Progenitor cell of endocrine pancreas (in vitro differentiated cells): Measurements from ENCODE around the gene ART4. TPM values are rescaled to one million over a fixed set of nuclear protein-coding genes. Genes with fewer than 3 reads are reported as not detected.

Experiments
- DNase-seq: peaks from one replicate; pipeline ENCODE4 v3.0.0; 2021; ENCODE audit warnings: low spot score; ENCODE audit not compliant: unreplicated experiment
- H3K27ac Mint-ChIP-seq: 2 replicates; pipeline ENCODE4 v1.8.0; 2021; ENCODE audit warnings: mild to moderate bottlenecking, moderate library complexity, mixed read lengths
- H3K27me3 Mint-ChIP-seq: 2 replicates; pipeline ENCODE4 v1.8.0; 2021; ENCODE audit warnings: mixed read lengths
- H3K36me3 Mint-ChIP-seq: 2 replicates; pipeline ENCODE4 v1.8.0; 2022; ENCODE audit warnings: mixed read lengths; ENCODE audit not compliant: insufficient read depth
- H3K4me1 Mint-ChIP-seq: 2 replicates; pipeline ENCODE4 v1.8.0; 2021; ENCODE audit warnings: low read depth, mixed read lengths
- H3K4me3 Mint-ChIP-seq: 2 replicates; pipeline ENCODE4 v1.8.0; 2021; ENCODE audit warnings: low read depth, mild to moderate bottlenecking, moderate library complexity, mixed read lengths
- H3K9me3 Mint-ChIP-seq: 2 replicates; pipeline ENCODE4 v1.8.0; 2021; ENCODE audit warnings: low read depth, mixed read lengths
- total RNA-seq: library from RNA; stranded (reverse); gene quantifications from 2 replicates; pipeline ENCODE4 v1.2.1, GENCODE V29; 2021
- TF ChIP-seq, protein P1 (sequence below): fragments of 200-600 bp; sonication (generic); IDR thresholded peaks from one replicate; pipeline ENCODE4 v1.5.0; 2021; ENCODE audit warnings: antibody characterized with exemption, mild to moderate bottlenecking; ENCODE audit not compliant: unreplicated experiment

The ART4 gene
- total RNA-seq, 1 donor from 2014 or later = 0.29 TPM

DNA sequence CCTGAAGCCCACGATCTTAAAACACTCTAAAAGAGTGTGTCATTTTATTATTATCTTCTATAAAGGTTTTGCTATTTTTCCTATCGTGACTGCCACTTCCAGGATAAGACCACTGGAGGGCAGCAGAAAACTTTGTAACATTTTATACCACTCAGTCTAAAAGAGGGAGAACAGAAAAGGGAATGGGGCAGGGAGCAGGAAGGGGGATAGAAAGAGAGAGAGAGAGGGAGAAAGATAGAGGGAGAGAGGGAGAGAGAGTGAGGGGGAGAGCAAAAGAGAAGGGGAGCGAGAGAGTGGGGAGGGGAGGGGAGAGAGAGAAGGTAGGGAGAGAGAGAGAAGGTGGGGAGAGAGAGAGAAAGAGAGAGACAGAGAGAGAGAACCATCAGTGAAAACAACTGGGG is 2.0 kb upstream of the ART4 start:
- H3K36me3 Mint-ChIP-seq = no peaks in the 10 kb centered on the region
- H3K4me3 Mint-ChIP-seq = no peak overlapping the region
- H3K4me1 Mint-ChIP-seq = peaks cover 31% of the 10 kb centered on the region
- H3K27ac Mint-ChIP-seq = no peak overlapping the region
- H3K27me3 Mint-ChIP-seq = no peaks in the 10 kb centered on the region
- no peaks in the 10 kb centered on the region for H3K9me3 Mint-ChIP-seq
- peak; percentile 44 for DNase-seq
- TF ChIP-seq, protein P1, sequence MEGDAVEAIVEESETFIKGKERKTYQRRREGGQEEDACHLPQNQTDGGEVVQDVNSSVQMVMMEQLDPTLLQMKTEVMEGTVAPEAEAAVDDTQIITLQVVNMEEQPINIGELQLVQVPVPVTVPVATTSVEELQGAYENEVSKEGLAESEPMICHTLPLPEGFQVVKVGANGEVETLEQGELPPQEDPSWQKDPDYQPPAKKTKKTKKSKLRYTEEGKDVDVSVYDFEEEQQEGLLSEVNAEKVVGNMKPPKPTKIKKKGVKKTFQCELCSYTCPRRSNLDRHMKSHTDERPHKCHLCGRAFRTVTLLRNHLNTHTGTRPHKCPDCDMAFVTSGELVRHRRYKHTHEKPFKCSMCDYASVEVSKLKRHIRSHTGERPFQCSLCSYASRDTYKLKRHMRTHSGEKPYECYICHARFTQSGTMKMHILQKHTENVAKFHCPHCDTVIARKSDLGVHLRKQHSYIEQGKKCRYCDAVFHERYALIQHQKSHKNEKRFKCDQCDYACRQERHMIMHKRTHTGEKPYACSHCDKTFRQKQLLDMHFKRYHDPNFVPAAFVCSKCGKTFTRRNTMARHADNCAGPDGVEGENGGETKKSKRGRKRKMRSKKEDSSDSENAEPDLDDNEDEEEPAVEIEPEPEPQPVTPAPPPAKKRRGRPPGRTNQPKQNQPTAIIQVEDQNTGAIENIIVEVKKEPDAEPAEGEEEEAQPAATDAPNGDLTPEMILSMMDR = peak; percentile 91

DNA sequence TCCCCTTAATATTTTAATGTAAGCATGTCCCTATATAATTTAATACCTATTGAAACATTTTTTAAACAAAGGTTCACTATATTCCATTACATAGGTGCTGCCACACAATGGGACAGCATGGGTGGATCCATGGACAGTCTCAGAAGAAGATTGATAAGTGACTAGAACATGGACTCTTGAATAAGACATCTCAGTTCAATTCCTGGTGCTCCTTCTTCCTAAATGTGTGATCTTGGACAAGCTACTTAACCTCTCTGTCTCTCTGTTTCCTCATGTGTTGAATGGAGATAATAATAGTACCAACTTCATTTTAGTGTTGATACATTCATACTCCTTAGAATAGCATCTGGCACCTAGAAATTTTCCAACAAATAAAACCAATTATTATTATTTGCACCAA is 1.1 kb upstream of the ART4 start:
- no peak for DNase-seq
- no peak overlapping the region for H3K27ac Mint-ChIP-seq
- H3K4me1 Mint-ChIP-seq = peaks cover 31% of the 10 kb centered on the region
- no peak overlapping the region for H3K4me3 Mint-ChIP-seq
- TF ChIP-seq, protein P1 = no peak
- H3K9me3 Mint-ChIP-seq = no peaks in the 10 kb centered on the region
- H3K27me3 Mint-ChIP-seq = no peaks in the 10 kb centered on the region
- H3K36me3 Mint-ChIP-seq = no peaks in the 10 kb centered on the region

GRCh38 chr12:14842315-14842714 is 1.0 kb downstream of the ART4 start:
- Mint-ChIP-seq H3K4me3 (no peak overlapping the region), H3K27ac (no peak overlapping the region), H3K27me3 (no peaks in the 10 kb centered on the region), H3K9me3 (no peaks in the 10 kb centered on the region), H3K36me3 (no peaks in the 10 kb centered on the region), H3K4me1 (peaks cover 31% of the 10 kb centered on the region)
- no peak for DNase-seq
- TF ChIP-seq, protein P1 = no peak

- DNase-seq = no peak
- H3K27me3 Mint-ChIP-seq = no peaks in the 10 kb centered on the region
- TF ChIP-seq, protein P1 = no peak
- peaks cover 27% of the 10 kb centered on the region for H3K4me1 Mint-ChIP-seq
- H3K27ac Mint-ChIP-seq = no peak overlapping the region
- H3K9me3 Mint-ChIP-seq = no peaks in the 10 kb centered on the region
- H3K4me3 Mint-ChIP-seq = no peak overlapping the region
- no peaks in the 10 kb centered on the region for H3K36me3 Mint-ChIP-seq
These were observed 1.6 kb downstream of the ART4 start for GRCh38 chr12:14841761-14842160.

- Mint-ChIP-seq H3K27ac (no peak overlapping the region), H3K27me3 (no peaks in the 10 kb centered on the region), H3K36me3 (no peaks in the 10 kb centered on the region), H3K4me3 (no peak overlapping the region), H3K4me1 (peaks cover 25% of the 10 kb centered on the region), H3K9me3 (no peaks in the 10 kb centered on the region)
- TF ChIP-seq, protein P1 = no peak
- no peak for DNase-seq
These were observed 2.7 kb downstream of the ART4 start for GRCh38 chr12:14840616-14841015.
